Transverse colon (tissue), 4 donors: ENCODE measurements around the gene NRXN2. TPM values are rescaled to one million over a fixed set of nuclear protein-coding genes. Genes with fewer than 3 reads are reported as not detected.

ENCODE experiments used
- DNase-seq: peaks from one replicate; pipeline ENCODE4 v3.0.0-alpha.2; 2019
- H3K27ac ChIP-seq, 4 donors: fragments of 200-600 bp; sonication (generic); 2 replicates each; pipeline ENCODE4 v1.5.1; 2016 to 2018; ENCODE audit warnings: inconsistent platforms in 4 of 4
- H3K27me3 ChIP-seq: fragments of 200-600 bp; sonication (generic); 2 replicates; pipeline ENCODE4 v1.5.1; 2017; ENCODE audit warnings: inconsistent platforms
- H3K36me3 ChIP-seq, 4 donors: fragments of 200-600 bp; sonication (generic); 2 replicates each; pipeline ENCODE4 v1.5.1; 2017 to 2019; ENCODE audit warnings: inconsistent platforms in 4 of 4
- H3K4me1 ChIP-seq, 4 donors: fragments of 200-600 bp; sonication (generic); 2 replicates each; pipeline ENCODE4 v1.5.1; 2017 to 2020; ENCODE audit warnings: inconsistent platforms in 4 of 4
- H3K4me3 ChIP-seq, 4 donors: fragments of 200-600 bp; sonication (generic); 1 replicate in 1 of 4; 2 replicates in 3 of 4; pipeline versions ENCODE4 v1.5.1 to v1.6.1; 2017 to 2019; ENCODE audit warnings: inconsistent platforms in 4 of 4
- H3K9me3 ChIP-seq, 2 donors: fragments of 200-600 bp; sonication (generic); 2 replicates each; pipeline ENCODE4 v1.5.1; 2017 to 2019; ENCODE audit warnings: inconsistent platforms in 2 of 2
- CTCF ChIP-seq, 5 experiments: fragments of 200-600 bp in 3 of 5; fragments of 450-650 bp in 2 of 5; sonication (generic) in 3 of 5; IDR thresholded peaks; 1 replicate in 2 of 5; 2 replicates in 3 of 5; pipeline ENCODE4 v1.5.1; 2016 to 2017; ENCODE audit warnings: antibody characterized with exemption in 5 of 5, inconsistent platforms in 3 of 5, mild to moderate bottlenecking in 2 of 5, moderate library complexity in 1 of 5
- EP300 ChIP-seq: sonication (generic); formaldehyde crosslinking; IDR thresholded peaks from one replicate; pipeline ENCODE4 v1.6.1; 2017; ENCODE audit warnings: antibody characterized with exemption, low read depth
- POLR2A ChIP-seq: fragments of 450-650 bp; IDR thresholded peaks from one replicate; pipeline ENCODE4 v1.6.1; 2016; ENCODE audit warnings: antibody characterized with exemption, mild to moderate bottlenecking, moderate library complexity
- POLR2AphosphoS5 ChIP-seq, 3 donors: sonication (generic); formaldehyde crosslinking; IDR thresholded peaks; one replicate each; pipeline ENCODE4 v1.6.1; 2016; ENCODE audit warnings: antibody characterized with exemption in 3 of 3
- WGBS, 2 donors: methylation state at CpG; one replicate each; pipeline ENCODE4 v1.1.5; 2018; ENCODE audit warnings: low coverage in 1 of 2; 5-methylcytosine and 5-hydroxymethylcytosine counted together
- in situ Hi-C, 4 donors: fragments of 200-750 bp; cut with MboI; loops; one replicate each; pipeline versions ENCODE4 v1.15.0 to v1.15.1; 2017; ENCODE audit warnings: low sequenced_read_pairs in 3 of 4, low pct_ligation_motif_present in 1 of 4, low pct_unique_long_range_greater_than_20kb in 1 of 4
- intact Hi-C: fragments of 100-400 bp; cut with DNase I; formaldehyde crosslinking; loops from one replicate; pipeline ENCODE4 v1.15.1; 2023; ENCODE audit warnings: low total_unique reads
- total RNA-seq, 4 donors: library from RNA; depleted of rRNA; stranded (reverse); fragments of >200 nt; gene quantifications; one replicate each; pipeline ENCODE4 v1.1.0, GENCODE V29; 2016

NRXN2 gene
- total RNA-seq, 4 donors from 2014 or later = 2.9 to 7.4 (median 6.8) TPM

GRCh38 chr11:64605244-64605560 is 117.8 kb downstream of the NRXN2 start:
- no peak for TF ChIP-seq POLR2AphosphoS5 (IDR thresholded peaks at IDR 0.05)
- TF ChIP-seq CTCF (IDR thresholded peaks at IDR 0.05) = no peak
- no peak for TF ChIP-seq POLR2A
- intact Hi-C loops = no loop called here
- Histone ChIP-seq H3K4me1 (peaks cover 0 to 4% (median 0%) of the 10 kb centered on the region in 4 donors), H3K27me3 (no peaks in the 10 kb centered on the region), H3K27ac (no peak overlapping the region), H3K9me3 (no peaks in the 10 kb centered on the region), H3K4me3 (no peak overlapping the region), H3K36me3 (no peaks in the 10 kb centered on the region)
- WGBS, 2 donors = 20 to 76% methylated on average over 1 to 10 of the region's 10 CpGs
- DNase-seq = no peak
- in situ Hi-C loops = no loop called here

- intact Hi-C loops = no loop called here
- H3K27ac ChIP-seq = no peak overlapping the region
- TF ChIP-seq CTCF (IDR thresholded peaks at IDR 0.05) = no peak
- TF ChIP-seq POLR2AphosphoS5 (IDR thresholded peaks at IDR 0.05) = no peak
- TF ChIP-seq POLR2A = no peak
- TF ChIP-seq EP300 = no peak
- no peak for DNase-seq
- H3K4me3 ChIP-seq = no peak overlapping the region
- no peaks in the 10 kb centered on the region for H3K9me3 ChIP-seq
- peaks cover 0 to 4% (median 0%) of the 10 kb centered on the region in 4 donors for H3K4me1 ChIP-seq
- in situ Hi-C loops = no loop called here
- H3K36me3 ChIP-seq = no peaks in the 10 kb centered on the region
- 58 to 76% methylated on average over 2 to 7 of the region's 7 CpGs for WGBS, 2 donors
- no peaks in the 10 kb centered on the region for H3K27me3 ChIP-seq
Observed at GRCh38 chr11:64604458-64605243, 118.3 kb downstream of the NRXN2 start.

GRCh38 chr11:64603411-64604110 is 119.4 kb downstream of the NRXN2 start:
- intact Hi-C loops (no loop called here), in situ Hi-C loops (no loop called here)
- DNase-seq = no peak
- no peaks in the 10 kb centered on the region for H3K27me3 ChIP-seq
- 73% methylated on average over 10 of the region's 10 CpGs; no CpG with 5 or more reads in 1 of the 2 donors for WGBS, 2 donors
- peaks cover 0 to 4% (median 0%) of the 10 kb centered on the region in 4 donors for H3K4me1 ChIP-seq
- H3K27ac ChIP-seq = no peak overlapping the region
- H3K36me3 ChIP-seq = no peaks in the 10 kb centered on the region
- TF ChIP-seq POLR2A (no peak), POLR2AphosphoS5 (IDR thresholded peaks at IDR 0.05) (no peak)
- no peaks in the 10 kb centered on the region for H3K9me3 ChIP-seq
- no peak overlapping the region for H3K4me3 ChIP-seq

- no peaks in the 10 kb centered on the region for H3K9me3 ChIP-seq
- no peak for TF ChIP-seq CTCF (IDR thresholded peaks at IDR 0.05)
- no peak for TF ChIP-seq POLR2AphosphoS5 (IDR thresholded peaks at IDR 0.05)
- H3K4me1 ChIP-seq = peaks cover 0 to 1% (median 0%) of the 10 kb centered on the region in 4 donors
- DNase-seq = no peak
- no peaks in the 10 kb centered on the region for H3K27me3 ChIP-seq
- H3K27ac ChIP-seq = no peak overlapping the region
- in situ Hi-C loops (no loop called here), intact Hi-C loops (no loop called here)
- WGBS, 2 donors = 97% methylated on average over 10 of the region's 10 CpGs; no CpG with 5 or more reads in 1 of the 2 donors
- H3K36me3 ChIP-seq = no peaks in the 10 kb centered on the region
- H3K4me3 ChIP-seq = no peak overlapping the region
Observed at GRCh38 chr11:64602466-64603070, 120.4 kb downstream of the NRXN2 start.
